Trophoblast cell (in vitro differentiated cells and primary cell): Measurements from ENCODE around the gene NUDT21.
A peak's percentile ranks its signal among the peaks of the same experiment; 100 is the strongest.

Experiments used
- DNase-seq, 2 donors: peaks; one replicate each; pipeline ENCODE4 v3.0.0-alpha.2; 2016
- H2AFZ ChIP-seq: 2 replicates; pipeline ENCODE4 v1.6.1; 2013; ENCODE audit warnings: low read length, moderate library complexity, mild to moderate bottlenecking; ENCODE audit not compliant: insufficient read depth, poor library complexity
- H2AK5ac ChIP-seq: 2 replicates; pipeline ENCODE4 v1.6.1; 2013; ENCODE audit warnings: mild to moderate bottlenecking, low read length
- H2BK120ac ChIP-seq: 2 replicates; pipeline ENCODE4 v1.6.1; 2013; ENCODE audit warnings: low read length, mild to moderate bottlenecking, moderate library complexity; ENCODE audit not compliant: insufficient read depth, poor library complexity
- H2BK12ac ChIP-seq: 2 replicates; pipeline ENCODE4 v1.6.1; 2013; ENCODE audit warnings: mild to moderate bottlenecking, low read length, moderate library complexity
- H2BK5ac ChIP-seq: 2 replicates; pipeline ENCODE4 v1.6.1; 2013; ENCODE audit warnings: low read length, low read depth, moderate library complexity, mild to moderate bottlenecking; ENCODE audit not compliant: poor library complexity
- H3K14ac ChIP-seq: 2 replicates; pipeline ENCODE4 v1.6.1; 2013; ENCODE audit warnings: mild to moderate bottlenecking, low read length
- H3K18ac ChIP-seq: 2 replicates; pipeline ENCODE4 v1.6.1; 2013; ENCODE audit warnings: mild to moderate bottlenecking, low read length
- H3K23ac ChIP-seq: 2 replicates; pipeline ENCODE4 v1.6.1; 2013; ENCODE audit warnings: low read length
- H3K27ac ChIP-seq: 2 replicates; pipeline ENCODE4 v1.5.1; 2013; ENCODE audit warnings: low read depth, mild to moderate bottlenecking, inconsistent platforms, low read length, moderate library complexity
- H3K27me3 ChIP-seq: 2 replicates; pipeline ENCODE4 v1.6.1; 2013; ENCODE audit warnings: inconsistent platforms, mild to moderate bottlenecking, low read length, moderate library complexity; ENCODE audit not compliant: insufficient read depth
- H3K36me3 ChIP-seq, 2 experiments: 1 replicate in 1 of 2; 2 replicates in 1 of 2; pipeline ENCODE4 v1.6.1; 2013; ENCODE audit warnings: low read length in 2 of 2, mild to moderate bottlenecking in 2 of 2, moderate library complexity in 1 of 2; ENCODE audit not compliant: insufficient read depth in 2 of 2, control insufficient read depth in 1 of 2
- H3K4ac ChIP-seq: 2 replicates; pipeline ENCODE4 v1.6.1; 2013; ENCODE audit warnings: low read depth, mild to moderate bottlenecking, low read length, moderate library complexity
- H3K4me1 ChIP-seq, 2 experiments: 1 replicate in 1 of 2; 2 replicates in 1 of 2; pipeline ENCODE4 v1.6.1; 2013; ENCODE audit warnings: low read length in 2 of 2, mild to moderate bottlenecking in 2 of 2, moderate library complexity in 1 of 2; ENCODE audit not compliant: insufficient read depth in 2 of 2, control insufficient read depth in 1 of 2
- H3K4me2 ChIP-seq: 2 replicates; pipeline ENCODE4 v1.6.1; 2013; ENCODE audit warnings: inconsistent platforms, mild to moderate bottlenecking, low read length, moderate library complexity
- H3K4me3 ChIP-seq: 2 replicates; pipeline ENCODE4 v1.5.1; 2013; ENCODE audit warnings: mild to moderate bottlenecking, low read depth, low read length, inconsistent platforms
- H3K79me1 ChIP-seq: one replicate; pipeline ENCODE4 v1.6.1; 2013; ENCODE audit warnings: low read length
- H3K79me2 ChIP-seq: 2 replicates; pipeline ENCODE4 v1.6.1; 2013; ENCODE audit warnings: low read length, mild to moderate bottlenecking; ENCODE audit not compliant: control insufficient read depth, insufficient read depth, poor library complexity
- H3K9ac ChIP-seq: 2 replicates; pipeline ENCODE4 v1.6.1; 2013; ENCODE audit warnings: mild to moderate bottlenecking, low read length
- H3K9me3 ChIP-seq: 2 replicates; pipeline ENCODE4 v1.6.1; 2013; ENCODE audit warnings: low read depth, mild to moderate bottlenecking, control low read depth, inconsistent platforms, low read length; ENCODE audit not compliant: insufficient read depth
- H4K12ac ChIP-seq: 2 replicates; pipeline ENCODE4 v1.6.1; 2013; ENCODE audit warnings: low read depth, mild to moderate bottlenecking, low read length, moderate library complexity
- H4K8ac ChIP-seq: 2 replicates; pipeline ENCODE4 v1.6.1; 2013; ENCODE audit warnings: low read depth, mild to moderate bottlenecking, low read length, moderate library complexity
- H4K91ac ChIP-seq: one replicate; pipeline ENCODE4 v1.6.1; 2013; ENCODE audit warnings: low read depth, mild to moderate bottlenecking, low read length, moderate library complexity
- WGBS: extraction: QIAGEN DNeasy Blood & Tissue Kit; methylation state at CpG from one replicate; pipeline ENCODE4 v1.1.7; 2013; ENCODE audit warnings: missing lambda C conversion rate; ENCODE audit not compliant: insufficient read length, insufficient coverage; ENCODE audit errors: extremely low coverage; 5-methylcytosine and 5-hydroxymethylcytosine counted together

NUDT21 gene

DNA sequence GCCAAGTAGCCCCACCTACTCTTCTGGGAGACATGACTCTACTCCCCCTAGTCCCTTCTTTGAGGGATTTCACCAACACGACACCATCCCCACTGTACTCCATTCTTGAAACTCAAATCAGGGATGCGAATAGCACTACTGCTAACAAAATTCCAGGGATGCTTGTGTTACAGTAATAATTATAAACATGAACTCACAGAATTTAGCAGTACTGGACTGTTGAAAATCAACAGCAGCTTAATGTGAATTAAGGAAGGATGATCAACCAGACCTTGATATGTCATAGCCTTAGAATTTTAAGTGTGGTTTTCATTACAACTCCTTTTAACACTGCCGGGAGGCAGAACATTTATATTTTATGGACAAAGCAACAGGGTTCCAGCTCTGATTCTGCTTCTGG is 63.7 kb downstream of the NUDT21 start:
- H3K27me3 ChIP-seq: no peaks in the 10 kb centered on the region
- no peak overlapping the region for H4K91ac ChIP-seq
- WGBS: no CpG with 5 or more reads among the region's 3 CpGs
- H3K4ac ChIP-seq: no peak overlapping the region
- peaks cover 13 to 20% of the 10 kb centered on the region in 2 experiments for H3K36me3 ChIP-seq
- no peak overlapping the region for H3K9ac ChIP-seq
- H4K12ac ChIP-seq: no peak overlapping the region
- H2AFZ ChIP-seq: no peak overlapping the region
- peaks cover 3% of the 10 kb centered on the region for H3K79me1 ChIP-seq
- H3K18ac ChIP-seq: no peak overlapping the region
- H3K4me1 ChIP-seq: peaks cover 6 to 10% of the 10 kb centered on the region in 2 experiments
- no peak overlapping the region for H2BK120ac ChIP-seq
- H3K9me3 ChIP-seq: no peaks in the 10 kb centered on the region
- no peak overlapping the region for H3K4me3 ChIP-seq
- DNase-seq: no peak
- no peaks in the 10 kb centered on the region for H3K79me2 ChIP-seq
- H3K14ac ChIP-seq: no peak overlapping the region
- H2BK5ac ChIP-seq: no peak overlapping the region
- no peak overlapping the region for H3K4me2 ChIP-seq
- no peak overlapping the region for H2AK5ac ChIP-seq
- H3K23ac ChIP-seq: no peak overlapping the region
- no peak overlapping the region for H3K27ac ChIP-seq
- H4K8ac ChIP-seq: no peak overlapping the region
- H2BK12ac ChIP-seq: no peak overlapping the region

DNA sequence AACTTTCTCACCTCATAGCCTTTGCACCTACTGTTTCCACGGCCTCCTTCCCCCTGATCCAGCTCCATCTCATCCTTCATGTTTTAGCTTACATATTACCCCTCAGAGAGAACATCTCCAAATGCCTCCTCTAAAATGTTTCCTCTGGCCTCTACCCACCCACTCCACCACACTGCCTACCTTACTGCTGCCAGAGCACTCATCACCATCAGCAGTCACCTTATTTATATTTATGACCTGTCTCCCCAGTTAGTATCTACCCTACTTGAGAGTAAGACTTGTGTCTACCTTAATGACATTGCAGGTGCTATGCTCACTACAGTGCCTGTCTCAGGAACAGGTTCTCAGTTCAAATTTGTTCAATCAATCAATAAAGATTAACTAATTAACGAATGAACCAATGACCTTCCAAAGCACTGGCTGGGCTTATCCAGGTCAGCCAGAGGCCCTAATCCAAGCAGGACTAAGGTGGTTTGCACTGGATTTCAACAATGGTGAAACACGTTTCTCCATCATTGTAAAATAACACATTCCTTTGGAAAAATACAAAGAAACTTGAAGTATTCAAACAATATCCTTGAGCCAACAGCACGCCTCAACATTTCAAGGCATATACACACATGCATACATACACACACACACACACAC is 66.9 kb downstream of the NUDT21 start:
- Histone ChIP-seq H3K18ac (no peak overlapping the region), H3K4me3 (no peak overlapping the region), H2BK12ac (no peak overlapping the region), H4K91ac (no peak overlapping the region), H3K27ac (no peak overlapping the region), H3K9ac (no peak overlapping the region), H3K23ac (no peak overlapping the region), H2BK120ac (no peak overlapping the region), H2AK5ac (no peak overlapping the region), H2AFZ (no peak overlapping the region), H3K9me3 (peaks cover 6% of the 10 kb centered on the region), H4K12ac (no peak overlapping the region), H3K36me3 (peaks cover 16 to 20% of the 10 kb centered on the region in 2 experiments), H3K4me2 (no peak overlapping the region), H3K4ac (no peak overlapping the region), H3K79me1 (peaks cover 3% of the 10 kb centered on the region), H4K8ac (no peak overlapping the region), H3K79me2 (no peaks in the 10 kb centered on the region), H3K27me3 (no peaks in the 10 kb centered on the region), H3K4me1 (peaks cover 6 to 10% of the 10 kb centered on the region in 2 experiments), H2BK5ac (no peak overlapping the region), H3K14ac (no peak overlapping the region)
- WGBS: no CpG with 5 or more reads among the region's 4 CpGs
- DNase-seq: no peak

DNA sequence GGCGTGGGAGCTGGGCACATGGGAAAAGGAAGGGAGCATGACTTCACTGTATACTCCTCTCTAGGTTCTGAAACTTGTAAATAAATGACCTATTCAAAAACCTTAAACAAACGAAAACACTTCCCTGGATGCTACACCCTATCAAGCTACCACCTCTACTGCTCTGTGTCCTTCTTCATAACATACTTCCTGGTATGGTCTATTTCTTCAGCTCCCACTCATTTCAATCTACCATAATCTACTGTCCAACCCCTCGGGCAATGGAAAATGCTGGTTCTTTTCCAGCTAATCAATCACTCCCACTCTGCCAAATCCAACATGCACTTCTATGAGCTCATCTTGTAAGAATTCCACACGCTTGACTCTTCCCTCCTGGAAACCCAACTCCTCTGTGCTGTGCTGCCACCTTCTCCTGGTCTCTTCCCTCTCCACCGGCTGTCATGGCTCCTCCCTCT is 68.2 kb downstream of the NUDT21 start:
- Histone ChIP-seq H3K14ac (no peak overlapping the region), H3K18ac (no peak overlapping the region), H3K9me3 (peaks cover 6% of the 10 kb centered on the region), H2BK5ac (no peak overlapping the region), H3K79me1 (peaks cover 3% of the 10 kb centered on the region), H4K91ac (no peak overlapping the region), H3K4me2 (no peak overlapping the region), H3K4me1 (peaks cover 6 to 10% of the 10 kb centered on the region in 2 experiments), H3K27ac (peak overlapping the region; percentile 3), H3K36me3 (peaks cover 16 to 19% of the 10 kb centered on the region in 2 experiments), H3K79me2 (no peaks in the 10 kb centered on the region), H3K9ac (no peak overlapping the region), H2AK5ac (no peak overlapping the region), H2AFZ (no peak overlapping the region), H3K27me3 (no peaks in the 10 kb centered on the region), H3K4ac (no peak overlapping the region), H4K12ac (no peak overlapping the region), H2BK120ac (no peak overlapping the region), H2BK12ac (no peak overlapping the region), H3K23ac (no peak overlapping the region), H4K8ac (no peak overlapping the region), H3K4me3 (no peak overlapping the region)
- no CpG with 5 or more reads among the region's 5 CpGs for WGBS
- no peak for DNase-seq

DNA sequence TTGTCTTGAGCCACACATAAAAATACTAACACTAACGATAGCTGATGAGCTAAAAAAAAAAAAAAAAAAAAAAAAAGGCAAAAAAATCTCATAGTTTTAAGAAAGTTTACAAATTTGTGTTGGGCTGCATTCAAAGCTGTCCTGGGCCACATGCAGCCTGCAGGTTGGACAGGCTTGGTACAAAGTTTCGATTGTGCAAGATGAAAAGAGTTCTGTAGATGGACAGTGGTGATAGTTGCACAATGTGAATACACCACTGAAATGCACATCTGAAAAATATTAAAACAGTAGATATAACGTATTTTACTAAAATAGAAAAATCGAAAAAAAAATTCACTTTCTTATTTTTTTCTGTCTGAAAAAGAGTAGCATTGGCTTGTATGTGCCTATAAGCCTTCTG is 68.7 kb downstream of the NUDT21 start:
- H3K18ac ChIP-seq: no peak overlapping the region
- no peak overlapping the region for H4K91ac ChIP-seq
- H2BK5ac ChIP-seq: no peak overlapping the region
- peak overlapping the region; percentile 3 for H3K27ac ChIP-seq
- no peak for DNase-seq
- no peak overlapping the region for H3K4ac ChIP-seq
- H2AFZ ChIP-seq: no peak overlapping the region
- peaks cover 3% of the 10 kb centered on the region for H3K79me1 ChIP-seq
- H3K4me2 ChIP-seq: no peak overlapping the region
- peaks cover 6 to 10% of the 10 kb centered on the region in 2 experiments for H3K4me1 ChIP-seq
- H3K79me2 ChIP-seq: no peaks in the 10 kb centered on the region
- no peak overlapping the region for H4K8ac ChIP-seq
- peaks cover 6% of the 10 kb centered on the region for H3K9me3 ChIP-seq
- no CpG with 5 or more reads among the region's 4 CpGs for WGBS
- H3K23ac ChIP-seq: no peak overlapping the region
- H3K36me3 ChIP-seq: peaks cover 16 to 19% of the 10 kb centered on the region in 2 experiments
- no peak overlapping the region for H2AK5ac ChIP-seq
- H2BK12ac ChIP-seq: no peak overlapping the region
- H3K14ac ChIP-seq: no peak overlapping the region
- no peak overlapping the region for H2BK120ac ChIP-seq
- no peak overlapping the region for H4K12ac ChIP-seq
- H3K27me3 ChIP-seq: no peaks in the 10 kb centered on the region
- H3K9ac ChIP-seq: no peak overlapping the region
- no peak overlapping the region for H3K4me3 ChIP-seq
